Ramos (cell line): ENCODE results near the gene RGS11.
"Not testable (repeated sequence)": the region's sequence is repeated elsewhere in the genome, so short reads cannot be mapped to it uniquely, and the experiment has no call there.

Source experiments
- in situ Hi-C: fragments of 300-500 bp; cut with MboI; formaldehyde crosslinking; loops from one replicate; pipeline ENCODE4 v1.14.3; 2022; ENCODE audit warnings: low sequenced_read_pairs; ENCODE audit not compliant: unreplicated experiment

Gene RGS11

DNA sequence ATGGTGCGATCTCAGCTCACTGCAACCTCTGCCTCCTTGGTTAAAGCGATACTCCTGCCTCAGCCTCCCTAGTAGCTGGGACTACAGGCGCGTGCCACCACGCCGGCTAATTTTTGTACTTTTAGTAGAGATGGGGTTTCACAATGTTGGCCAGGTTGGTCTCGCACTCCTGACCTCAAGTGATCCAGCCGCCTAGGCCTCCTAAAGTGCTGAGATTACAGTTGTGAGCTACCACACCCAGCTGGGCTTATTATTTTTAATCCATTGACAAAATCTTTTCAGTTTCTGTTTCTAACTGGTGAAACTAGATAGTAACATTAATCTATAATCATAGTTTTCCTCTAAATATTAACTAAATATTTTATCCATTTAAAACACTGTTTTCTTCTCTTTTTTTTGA, 35.2 kb downstream of the RGS11 start:
- in situ Hi-C loops, result no loop called here

DNA sequence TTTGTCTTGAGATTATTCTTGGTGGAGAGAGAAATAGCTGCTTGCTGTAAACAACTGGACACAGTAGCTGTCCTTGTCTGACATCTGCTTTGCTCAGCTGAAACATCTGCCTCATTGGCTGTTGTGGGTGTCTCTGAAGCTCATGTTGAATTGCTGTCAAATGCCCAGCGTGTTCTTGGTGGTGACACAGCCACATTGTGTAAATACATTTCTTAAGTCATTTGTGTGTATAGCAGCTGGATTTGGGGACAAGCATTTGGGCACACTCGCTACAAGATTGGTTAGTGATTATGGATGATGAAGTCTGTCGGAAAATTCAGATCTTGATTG, 35.8 kb downstream of the RGS11 start:
- in situ Hi-C loops, result no loop called here

- in situ Hi-C loops, result no loop called here
Measured at GRCh38 chr16:234468-235305, 41.1 kb downstream of the RGS11 start, which contains the start of gene FAM234A. Gene FAM234A, plus strand, starts transcription at chr16:234821. Its CDS starts 19,593 bp downstream, at chr16:254414.

GRCh38 chr16:230949-231348, 44.8 kb downstream of the RGS11 start:
- in situ Hi-C loops, result no loop called here

- in situ Hi-C loops, result not testable (repeated sequence)
Measured at GRCh38 chr16:230351-230750, 45.4 kb downstream of the RGS11 start.

- in situ Hi-C loops, result no loop called here
Measured at GRCh38 chr16:229731-230281, 45.9 kb downstream of the RGS11 start.

DNA sequence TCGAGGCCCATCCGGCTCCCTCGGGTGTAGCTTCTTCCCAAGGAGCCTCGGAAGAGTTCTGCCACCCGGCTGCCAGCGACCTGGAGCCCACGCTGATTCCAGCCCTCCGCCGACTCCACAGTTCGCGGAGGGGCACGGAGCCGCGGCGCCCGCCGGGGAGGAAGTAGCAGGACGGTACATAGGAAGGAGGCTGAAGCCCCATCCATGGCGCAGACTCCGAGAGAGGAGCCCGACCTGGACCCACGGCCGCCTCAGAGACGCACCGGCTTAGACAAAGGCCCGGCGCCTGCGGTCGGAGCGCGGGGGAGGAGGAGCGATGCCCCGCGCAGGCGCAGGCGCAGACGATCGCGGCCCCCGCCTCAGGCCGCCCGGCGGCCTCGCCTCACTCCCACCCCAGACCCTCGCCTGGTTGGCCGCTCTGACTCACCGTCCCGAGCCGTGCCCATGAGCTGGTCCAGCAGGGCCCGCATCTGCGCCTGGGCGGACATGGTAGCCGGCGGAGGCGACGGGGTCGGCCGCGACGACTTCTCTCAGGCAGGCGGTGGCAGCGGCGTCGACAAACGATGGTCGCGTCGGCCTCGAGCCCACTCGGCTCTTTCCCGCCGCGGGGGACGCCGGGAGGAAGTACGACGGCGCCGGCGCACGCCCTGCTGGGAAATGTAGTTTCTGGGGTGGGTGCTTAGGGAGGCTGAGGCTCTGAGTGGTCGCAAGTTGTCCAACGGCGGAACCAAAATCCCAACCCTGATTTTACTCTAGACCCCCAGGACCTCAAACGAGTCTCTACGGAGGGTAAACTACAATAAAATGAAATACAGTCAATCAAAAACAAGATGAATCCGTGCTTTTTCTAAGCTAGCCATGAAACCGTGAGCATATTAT, 46.7 kb downstream of the RGS11 start, which contains the start of gene LUC7L:
TSS of gene LUC7L (minus strand) at position 598 of the 879 bp plus-strand sequence. CDS start at position 488, 110 bp downstream.
- in situ Hi-C loops, result no loop called here

GRCh38 chr16:228151-228851, 47.4 kb downstream of the RGS11 start:
- in situ Hi-C loops, result no loop called here

GRCh38 chr16:220021-220420, 55.7 kb downstream of the RGS11 start:
- in situ Hi-C loops, result no loop called here
